ENCODE data around the gene ST3GAL3. TPM values are rescaled to one million over a fixed set of nuclear protein-coding genes. Genes with fewer than 3 reads are reported as not detected.
A peak's percentile ranks its signal among the peaks of the same experiment; 100 is the strongest.

The ST3GAL3 gene
- total RNA-seq, 4 donors from 2014 or later = 30.2 to 41.4 (median 33.2) TPM

DNA sequence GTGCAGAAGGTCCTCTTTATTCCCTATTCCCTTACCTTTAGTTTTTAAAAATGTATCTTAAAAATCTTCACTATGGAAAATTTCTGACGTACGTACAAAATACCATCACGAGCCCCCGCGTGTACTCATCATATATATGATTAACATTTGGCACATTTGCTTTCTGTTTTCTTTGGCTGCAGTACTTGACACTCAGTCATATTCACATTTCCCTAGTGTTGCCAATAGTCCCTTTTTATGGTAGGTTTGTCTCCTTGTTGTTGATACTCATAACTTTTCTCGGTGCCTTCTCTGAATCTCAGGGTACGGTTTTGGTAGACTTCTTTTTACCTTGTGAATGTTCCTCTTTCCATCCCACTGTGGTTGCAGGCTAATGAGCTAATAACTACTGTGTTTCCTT, 34.1 kb upstream of the ST3GAL3 start:
- Histone ChIP-seq H3K4me1 (no peaks in the 10 kb centered on the region), H3K9me3 (no peaks in the 10 kb centered on the region), H3K27ac (no peak overlapping the region), H3K27me3 (no peaks in the 10 kb centered on the region), H3K36me3 (peaks cover 0 to 93% of the 10 kb centered on the region in 2 donors), H3K4me3 (no peak overlapping the region)
- ATAC-seq = no peak
- 80 to 89% methylated on average over 7 of the region's 7 CpGs for WGBS, 2 donors (ENCODE audit: low coverage in 1 of 2)
- TF ChIP-seq EP300 (IDR thresholded peaks at IDR 0.05) (no peak), POLR2AphosphoS5 (IDR thresholded peaks at IDR 0.05) (no peak), POLR2A (IDR thresholded peaks at IDR 0.05) (no peak)
- TF ChIP-seq, protein P1, sequence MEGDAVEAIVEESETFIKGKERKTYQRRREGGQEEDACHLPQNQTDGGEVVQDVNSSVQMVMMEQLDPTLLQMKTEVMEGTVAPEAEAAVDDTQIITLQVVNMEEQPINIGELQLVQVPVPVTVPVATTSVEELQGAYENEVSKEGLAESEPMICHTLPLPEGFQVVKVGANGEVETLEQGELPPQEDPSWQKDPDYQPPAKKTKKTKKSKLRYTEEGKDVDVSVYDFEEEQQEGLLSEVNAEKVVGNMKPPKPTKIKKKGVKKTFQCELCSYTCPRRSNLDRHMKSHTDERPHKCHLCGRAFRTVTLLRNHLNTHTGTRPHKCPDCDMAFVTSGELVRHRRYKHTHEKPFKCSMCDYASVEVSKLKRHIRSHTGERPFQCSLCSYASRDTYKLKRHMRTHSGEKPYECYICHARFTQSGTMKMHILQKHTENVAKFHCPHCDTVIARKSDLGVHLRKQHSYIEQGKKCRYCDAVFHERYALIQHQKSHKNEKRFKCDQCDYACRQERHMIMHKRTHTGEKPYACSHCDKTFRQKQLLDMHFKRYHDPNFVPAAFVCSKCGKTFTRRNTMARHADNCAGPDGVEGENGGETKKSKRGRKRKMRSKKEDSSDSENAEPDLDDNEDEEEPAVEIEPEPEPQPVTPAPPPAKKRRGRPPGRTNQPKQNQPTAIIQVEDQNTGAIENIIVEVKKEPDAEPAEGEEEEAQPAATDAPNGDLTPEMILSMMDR (IDR thresholded peaks at IDR 0.05) = no peak

DNA sequence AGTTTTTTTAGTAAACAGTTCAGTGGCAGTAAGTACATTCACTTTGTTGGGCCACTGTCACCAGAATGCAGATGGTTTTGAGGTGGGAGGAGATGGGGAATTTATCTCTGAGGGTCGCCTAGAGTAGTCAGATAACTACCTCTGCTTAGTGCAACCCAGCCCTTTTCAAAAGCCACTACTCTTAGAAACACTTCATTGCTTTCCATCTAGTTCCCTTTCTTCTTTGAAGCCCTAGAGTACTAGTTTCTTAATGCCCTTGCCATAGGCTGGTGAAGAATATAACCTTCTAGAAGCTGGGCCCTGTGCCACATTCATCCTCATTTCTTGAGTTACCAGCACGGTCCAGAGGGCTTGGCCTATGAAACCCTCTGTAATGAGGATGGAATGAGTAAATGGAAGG, 28.4 kb upstream of the ST3GAL3 start:
- 100% methylated on average over 1 of the region's 2 CpGs for WGBS, 2 donors (ENCODE audit: low coverage in 1 of 2)
- ATAC-seq = no peak
- no peaks in the 10 kb centered on the region for H3K9me3 ChIP-seq
- no peak overlapping the region for H3K27ac ChIP-seq
- H3K27me3 ChIP-seq = no peaks in the 10 kb centered on the region
- no peak for TF ChIP-seq EP300 (IDR thresholded peaks at IDR 0.05)
- no peak for TF ChIP-seq POLR2AphosphoS5 (IDR thresholded peaks at IDR 0.05)
- TF ChIP-seq, protein P1 (IDR thresholded peaks at IDR 0.05) = no peak
- TF ChIP-seq POLR2A (IDR thresholded peaks at IDR 0.05) = no peak
- no peaks in the 10 kb centered on the region for H3K4me1 ChIP-seq
- peaks cover 0 to 92% of the 10 kb centered on the region in 2 donors for H3K36me3 ChIP-seq
- H3K4me3 ChIP-seq = no peak overlapping the region

DNA sequence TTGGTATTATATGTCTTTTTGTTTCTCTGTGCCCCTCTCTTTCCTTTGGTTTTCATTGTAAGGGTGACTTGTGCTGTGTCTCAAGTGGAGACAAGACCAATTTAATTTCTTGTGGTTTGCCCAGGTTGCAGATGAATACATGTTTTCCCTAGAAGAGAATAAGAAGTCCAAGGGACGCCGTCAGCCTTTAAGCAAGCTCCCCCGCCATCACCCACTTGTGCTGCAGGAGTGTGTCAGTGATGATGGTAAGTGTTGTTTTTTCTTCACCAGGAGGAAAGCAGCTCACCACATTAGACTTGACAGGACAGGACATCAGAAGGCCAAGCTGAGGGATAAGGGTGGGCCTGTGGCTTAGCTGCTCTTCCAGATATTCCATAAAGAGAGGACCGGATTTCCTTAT, 23.8 kb upstream of the ST3GAL3 start:
- 95 to 100% methylated on average over 3 to 4 of the region's 4 CpGs for WGBS, 2 donors (ENCODE audit: low coverage in 1 of 2)
- Histone ChIP-seq H3K36me3 (peaks cover 0 to 99% of the 10 kb centered on the region in 2 donors), H3K27ac (no peak overlapping the region), H3K27me3 (no peaks in the 10 kb centered on the region), H3K4me1 (peaks cover 0 to 17% (median 0%) of the 10 kb centered on the region in 3 donors), H3K4me3 (no peak overlapping the region), H3K9me3 (no peaks in the 10 kb centered on the region)
- TF ChIP-seq POLR2A (IDR thresholded peaks at IDR 0.05) (no peak), EP300 (IDR thresholded peaks at IDR 0.05) (no peak), POLR2AphosphoS5 (IDR thresholded peaks at IDR 0.05) (no peak)
- TF ChIP-seq, protein P1 (IDR thresholded peaks at IDR 0.05) = no peak
- no peak for ATAC-seq

DNA sequence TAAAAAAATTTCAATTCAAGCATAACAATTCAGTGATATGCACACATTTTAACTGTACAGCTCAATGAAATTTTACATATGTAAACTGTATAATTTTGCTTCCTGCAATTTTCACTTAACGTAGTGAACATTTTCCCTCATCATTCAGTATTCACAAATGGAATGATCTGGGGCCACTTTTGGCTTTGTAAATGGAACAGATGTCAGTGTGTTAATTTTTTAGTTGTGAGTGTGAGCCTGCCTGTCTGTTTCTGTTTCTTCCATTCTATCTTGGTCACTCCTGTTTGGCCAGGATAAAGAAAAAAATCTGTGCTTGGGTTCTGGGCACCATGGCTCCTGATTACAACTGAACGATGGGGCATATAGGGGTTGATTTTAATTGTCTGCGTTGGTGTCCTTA, 20.5 kb upstream of the ST3GAL3 start:
- no peaks in the 10 kb centered on the region for H3K9me3 ChIP-seq
- WGBS, 2 donors (ENCODE audit: low coverage in 1 of 2) = 86 to 100% methylated on average over 2 to 3 of the region's 3 CpGs
- H3K27ac ChIP-seq = peak overlapping the region in 2 of 4 donors; percentile 35 to 44
- no peak overlapping the region for H3K4me3 ChIP-seq
- no peaks in the 10 kb centered on the region for H3K27me3 ChIP-seq
- peaks cover 0 to 100% of the 10 kb centered on the region in 2 donors for H3K36me3 ChIP-seq
- TF ChIP-seq, protein P1 (IDR thresholded peaks at IDR 0.05) = no peak
- no peak for TF ChIP-seq POLR2AphosphoS5 (IDR thresholded peaks at IDR 0.05)
- ATAC-seq = no peak
- H3K4me1 ChIP-seq = peaks cover 0 to 30% (median 0%) of the 10 kb centered on the region in 3 donors

DNA sequence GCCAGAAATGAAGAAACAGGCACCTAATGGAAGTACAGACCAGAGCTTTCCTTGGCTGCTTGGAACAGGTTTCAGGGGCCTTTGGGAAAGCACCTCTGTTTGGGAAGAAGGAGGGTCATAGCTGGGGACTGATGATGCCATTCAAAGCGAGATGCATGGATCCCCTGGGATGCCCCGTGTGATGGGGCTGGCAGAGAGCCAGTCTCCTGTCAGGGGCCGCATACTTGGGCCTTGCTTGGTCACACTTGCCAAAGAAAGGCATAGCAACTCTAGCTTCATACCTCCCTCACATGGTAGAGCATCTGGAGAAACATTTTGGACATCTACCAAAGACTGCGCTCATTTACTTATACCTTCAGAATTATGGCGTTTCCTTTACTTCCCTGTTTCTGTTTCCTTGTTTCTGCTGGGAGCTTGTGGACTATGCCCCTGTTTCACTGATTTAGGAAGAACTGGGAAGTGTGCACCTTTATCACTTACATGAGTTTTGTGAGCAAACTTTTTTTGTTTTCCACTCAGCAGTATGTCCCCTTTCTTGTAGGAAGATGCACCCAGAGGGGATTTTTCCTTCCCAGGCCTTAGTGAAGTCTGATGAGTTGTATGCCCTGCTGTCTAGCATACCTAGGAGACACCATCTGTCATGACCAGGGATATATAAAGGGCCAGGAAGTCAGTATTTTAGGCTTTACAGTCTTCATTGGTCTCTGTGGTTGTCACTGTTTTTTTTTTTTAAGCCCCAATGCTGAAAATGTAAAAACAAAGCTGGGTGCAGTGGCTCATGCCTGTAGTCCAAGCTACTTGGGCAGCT, 19.8 kb upstream of the ST3GAL3 start:
- Histone ChIP-seq H3K4me1 (peaks cover 0 to 36% (median 0%) of the 10 kb centered on the region in 3 donors), H3K27ac (peak overlapping the region in 2 of 4 donors; percentile 35 to 44), H3K36me3 (peaks cover 0 to 100% of the 10 kb centered on the region in 2 donors), H3K27me3 (no peaks in the 10 kb centered on the region), H3K4me3 (no peak overlapping the region), H3K9me3 (no peaks in the 10 kb centered on the region)
- ATAC-seq = peak; percentile 18
- no peak for TF ChIP-seq EP300 (IDR thresholded peaks at IDR 0.05)
- no peak for TF ChIP-seq POLR2A (IDR thresholded peaks at IDR 0.05)
- TF ChIP-seq POLR2AphosphoS5 (IDR thresholded peaks at IDR 0.05) = no peak
- TF ChIP-seq, protein P1 (IDR thresholded peaks at IDR 0.05) = no peak
- 44 to 49% methylated on average over 5 of the region's 5 CpGs for WGBS, 2 donors (ENCODE audit: low coverage in 1 of 2)
